GM12878 (cell line): ENCODE data around the gene ZBTB48. TPM values are rescaled to one million over a fixed set of nuclear protein-coding genes. Genes with fewer than 3 reads are reported as not detected.

Experiments used
- BCL3 ChIP-seq: IDR thresholded peaks from 2 replicates; pipeline ENCODE4 v1.6.1; 2011; ENCODE audit warnings: borderline replicate concordance, low read depth, mild to moderate bottlenecking, moderate library complexity, low read length; ENCODE audit not compliant: insufficient read depth, poor library complexity, severe bottlenecking
- BHLHE40 ChIP-seq, 2 experiments: fragments of 450-650 bp in 1 of 2; IDR thresholded peaks; 2 replicates each; pipeline ENCODE4 v1.6.1; 2011 to 2017; ENCODE audit warnings: low read depth in 2 of 2, borderline replicate concordance in 1 of 2, improper control_type of control experiment in 1 of 2, low read length in 1 of 2, mild to moderate bottlenecking in 1 of 2
- BMI1 ChIP-seq: fragments of 450-650 bp; IDR thresholded peaks from 2 replicates; pipeline ENCODE4 v1.6.1; 2016; ENCODE audit warnings: mild to moderate bottlenecking, moderate library complexity, borderline replicate concordance
- CHD1 ChIP-seq: IDR thresholded peaks from 2 replicates; pipeline ENCODE4 v1.6.1; 2012; ENCODE audit warnings: low read depth, low read length, improper control_type of control experiment
- CHD2 ChIP-seq: IDR thresholded peaks from 2 replicates; pipeline ENCODE4 v1.6.1; 2011; ENCODE audit warnings: low read depth, low read length, improper control_type of control experiment, borderline replicate concordance
- EED ChIP-seq: sonication (generic); IDR thresholded peaks from 2 replicates; pipeline ENCODE4 v1.6.1; 2016; ENCODE audit warnings: antibody characterized with exemption, low read depth
- FOS ChIP-seq: IDR thresholded peaks from 3 replicates; pipeline ENCODE4 v1.6.1; 2011; ENCODE audit warnings: borderline replicate concordance; ENCODE audit not compliant: insufficient read length; ENCODE audit errors: extremely low read depth
- FOXM1 ChIP-seq: IDR thresholded peaks from 2 replicates; pipeline ENCODE4 v1.6.1; 2012; ENCODE audit warnings: low read depth, mild to moderate bottlenecking, inconsistent platforms, low read length, moderate library complexity
- HSF1 ChIP-seq: fragments of 150-350 bp; IDR thresholded peaks from 2 replicates; pipeline ENCODE4 v1.6.1; 2014; ENCODE audit warnings: mild to moderate bottlenecking, low read depth, low read length
- IKZF1 ChIP-seq: fragments of 450-650 bp; conservative IDR thresholded peaks from 2 replicates; pipeline ENCODE4 v1.6.1; 2017; ENCODE audit warnings: antibody characterized with exemption, mild to moderate bottlenecking
- IKZF2 ChIP-seq, 2 experiments: fragments of 450-650 bp; IDR thresholded peaks; 2 replicates each; pipeline ENCODE4 v1.6.1; 2017; ENCODE audit warnings: mild to moderate bottlenecking in 2 of 2, moderate library complexity in 2 of 2
- IRF4 ChIP-seq: IDR thresholded peaks from 2 replicates; pipeline ENCODE4 v1.6.1; 2011; ENCODE audit warnings: low read depth, low read length
- KAT2A ChIP-seq: conservative IDR thresholded peaks from 2 replicates; pipeline ENCODE4 v1.6.1; 2011; ENCODE audit warnings: low read depth, low read length; ENCODE audit not compliant: control insufficient read depth
- KLF5 ChIP-seq: fragments of 450-650 bp; IDR thresholded peaks from 2 replicates; pipeline ENCODE4 v1.6.1; 2014; ENCODE audit warnings: mild to moderate bottlenecking; ENCODE audit not compliant: partially characterized antibody
- NFIC ChIP-seq: IDR thresholded peaks from 2 replicates; pipeline ENCODE4 v1.6.1; 2012; ENCODE audit warnings: low read depth, mild to moderate bottlenecking, inconsistent platforms, low read length, moderate library complexity
- NFXL1 ChIP-seq: fragments of 450-650 bp; IDR thresholded peaks from 2 replicates; pipeline ENCODE4 v1.6.1; 2017; ENCODE audit warnings: antibody characterized with exemption, mild to moderate bottlenecking, borderline replicate concordance
- NFYB ChIP-seq: IDR thresholded peaks from 2 replicates; pipeline ENCODE4 v1.6.1; 2011; ENCODE audit warnings: low read depth, mild to moderate bottlenecking, low read length, improper control_type of control experiment, moderate library complexity; ENCODE audit not compliant: insufficient read depth
- NKRF ChIP-seq: fragments of 450-650 bp; conservative IDR thresholded peaks from 2 replicates; pipeline ENCODE4 v1.6.1; 2017; ENCODE audit warnings: mild to moderate bottlenecking, moderate library complexity
- PBX3 ChIP-seq: IDR thresholded peaks from 2 replicates; pipeline ENCODE4 v1.6.1; 2011; ENCODE audit warnings: mild to moderate bottlenecking, low read depth, low read length, moderate library complexity; ENCODE audit not compliant: insufficient replicate concordance
- POLR2A ChIP-seq: IDR thresholded peaks from 2 replicates; pipeline ENCODE4 v1.6.1; 2011; ENCODE audit warnings: low read depth, mild to moderate bottlenecking, low read length
- RAD51 ChIP-seq: fragments of 450-650 bp; IDR thresholded peaks from 2 replicates; pipeline ENCODE4 v1.6.1; 2016; ENCODE audit warnings: moderate library complexity, mild to moderate bottlenecking, inconsistent platforms
- RBBP5 ChIP-seq: fragments of 200-600 bp; sonication (generic); conservative IDR thresholded peaks from 2 replicates; pipeline ENCODE4 v1.6.1; 2016
- TAF1 ChIP-seq: IDR thresholded peaks from 2 replicates; pipeline ENCODE4 v1.6.1; 2011; ENCODE audit warnings: mild to moderate bottlenecking, low read depth, low read length, borderline replicate concordance
- TCF3 ChIP-seq: IDR thresholded peaks from 2 replicates; pipeline ENCODE4 v1.6.1; 2012; ENCODE audit warnings: low read depth, mild to moderate bottlenecking, low read length, borderline replicate concordance; ENCODE audit not compliant: insufficient read depth
- YBX1 ChIP-seq: fragments of 450-650 bp; IDR thresholded peaks from 2 replicates; pipeline ENCODE4 v1.6.1; 2016; ENCODE audit warnings: antibody characterized with exemption
- ZNF384 ChIP-seq: IDR thresholded peaks from 2 replicates; pipeline ENCODE4 v1.6.1; 2012; ENCODE audit warnings: low read depth, mild to moderate bottlenecking, low read length, improper control_type of control experiment, borderline replicate concordance
- ZNF622 ChIP-seq: fragments of 450-650 bp; IDR thresholded peaks from 2 replicates; pipeline ENCODE4 v1.6.1; 2017; ENCODE audit warnings: mild to moderate bottlenecking, inconsistent platforms
- polyA plus RNA-seq, 11 experiments: library from polyadenylated mRNA; depleted of rRNA in 4 of 11; unstranded in 6 of 11; stranded (reverse) in 5 of 11; fragments of >200 nt; fragmentation: Nextera tagmentation in 4 of 11; fragmentation: Illumina TruSeq in 1 of 11; extraction: Ambion mirVana in 4 of 11; extraction: Trizol in 1 of 11; gene quantifications; 1 replicate in 1 of 11; 2 replicates in 10 of 11; pipeline versions ENCODE4 v1.2.1 to v1.2.3, GENCODE V29; 2011 to 2016; ENCODE audit warnings: inconsistent platforms in 2 of 11, missing spikeins in 2 of 11, low read depth in 1 of 11
- total RNA-seq, 4 experiments: library from RNA; depleted of rRNA in 3 of 4; stranded (reverse); fragments of >200 nt in 3 of 4; fragmentation: Illumina TruSeq in 1 of 4; extraction: Trizol in 1 of 4; gene quantifications; 2 replicates each; pipeline versions ENCODE4 v1.2.1 to v1.2.3, GENCODE V29; 2013 to 2021

ZBTB48 gene
- total and polyA plus RNA-seq, 10 of the 15 experiments (the other 5 are each of a cell fraction or from before 2014, with no cell fraction given): 1.00 to 25.3 (median 16.7) TPM

- TF ChIP-seq IRF4: no peak
- TF ChIP-seq KAT2A: no peak
- TF ChIP-seq BCL3: no peak
- 0 out of 2 replicates have a peak, but pooled peaks have one; percentile 25 for TF ChIP-seq TCF3
- no peak for TF ChIP-seq FOS
- TF ChIP-seq KLF5: no peak
- TF ChIP-seq NFIC: no peak
- TF ChIP-seq NKRF: peak; percentile 69
- peak; percentile 59 to 63; a peak in 3 of 4 replicates for TF ChIP-seq BHLHE40 (IDR thresholded peaks at IDR 0.05; ENCODE audit: borderline replicate concordance in 1 of 2, low read depth in 2 of 2, low read length in 1 of 2)
- TF ChIP-seq PBX3: no peak
- no peak for TF ChIP-seq EED
- TF ChIP-seq NFYB: no peak
- TF ChIP-seq IKZF2 (IDR thresholded peaks at IDR 0.05): no peak
- no peak for TF ChIP-seq RAD51
- no peak for TF ChIP-seq RBBP5
- TF ChIP-seq BMI1: no peak
- TF ChIP-seq CHD2: peak; percentile 93
- TF ChIP-seq IKZF1: peak; percentile 99
- no peak for TF ChIP-seq FOXM1
- TF ChIP-seq NFXL1: no peak
- TF ChIP-seq ZNF384: no peak
- TF ChIP-seq TAF1: no peak; the same call in 1 of the 2 replicates
- no peak for TF ChIP-seq CHD1
- TF ChIP-seq ZNF622: no peak
- TF ChIP-seq YBX1: no peak
- TF ChIP-seq HSF1: no peak
- peak; percentile 71 for TF ChIP-seq POLR2A
These were observed 33.7 kb downstream of the ZBTB48 start, which contains the start of gene PHF13 (continued) for GRCh38 chr1:6613361-6614018.
